ENCODE data around the gene DST.

The DST gene

DNA sequence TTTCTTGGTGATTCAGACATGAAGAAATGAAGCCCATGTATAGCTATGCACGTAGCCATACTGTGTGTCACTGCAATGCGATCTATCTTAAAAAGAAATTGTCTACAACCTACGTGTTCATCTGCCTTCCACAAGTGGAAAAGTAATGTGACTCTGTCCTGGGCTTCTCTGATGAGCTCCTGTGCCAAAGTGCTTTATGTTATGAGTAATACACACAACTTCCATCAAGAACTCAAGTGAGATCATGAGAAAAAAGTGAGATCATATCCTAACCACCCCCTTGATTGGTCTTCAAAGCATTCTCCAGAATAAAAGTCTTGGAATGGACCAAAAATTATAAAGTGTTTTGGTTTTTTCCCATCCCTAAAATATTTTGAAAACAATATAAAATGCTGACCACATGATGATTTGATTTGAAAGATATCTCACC, 114.3 kb downstream of the DST start:
- TF ChIP-seq, protein P1, sequence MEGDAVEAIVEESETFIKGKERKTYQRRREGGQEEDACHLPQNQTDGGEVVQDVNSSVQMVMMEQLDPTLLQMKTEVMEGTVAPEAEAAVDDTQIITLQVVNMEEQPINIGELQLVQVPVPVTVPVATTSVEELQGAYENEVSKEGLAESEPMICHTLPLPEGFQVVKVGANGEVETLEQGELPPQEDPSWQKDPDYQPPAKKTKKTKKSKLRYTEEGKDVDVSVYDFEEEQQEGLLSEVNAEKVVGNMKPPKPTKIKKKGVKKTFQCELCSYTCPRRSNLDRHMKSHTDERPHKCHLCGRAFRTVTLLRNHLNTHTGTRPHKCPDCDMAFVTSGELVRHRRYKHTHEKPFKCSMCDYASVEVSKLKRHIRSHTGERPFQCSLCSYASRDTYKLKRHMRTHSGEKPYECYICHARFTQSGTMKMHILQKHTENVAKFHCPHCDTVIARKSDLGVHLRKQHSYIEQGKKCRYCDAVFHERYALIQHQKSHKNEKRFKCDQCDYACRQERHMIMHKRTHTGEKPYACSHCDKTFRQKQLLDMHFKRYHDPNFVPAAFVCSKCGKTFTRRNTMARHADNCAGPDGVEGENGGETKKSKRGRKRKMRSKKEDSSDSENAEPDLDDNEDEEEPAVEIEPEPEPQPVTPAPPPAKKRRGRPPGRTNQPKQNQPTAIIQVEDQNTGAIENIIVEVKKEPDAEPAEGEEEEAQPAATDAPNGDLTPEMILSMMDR (IDR thresholded peaks at IDR 0.05; ENCODE audit: insufficient read depth, missing control alignments) = no peak
- DNase-seq (ENCODE audit: insufficient read length, low spot score) (no peak), FAIRE-seq (no peak)

DNA sequence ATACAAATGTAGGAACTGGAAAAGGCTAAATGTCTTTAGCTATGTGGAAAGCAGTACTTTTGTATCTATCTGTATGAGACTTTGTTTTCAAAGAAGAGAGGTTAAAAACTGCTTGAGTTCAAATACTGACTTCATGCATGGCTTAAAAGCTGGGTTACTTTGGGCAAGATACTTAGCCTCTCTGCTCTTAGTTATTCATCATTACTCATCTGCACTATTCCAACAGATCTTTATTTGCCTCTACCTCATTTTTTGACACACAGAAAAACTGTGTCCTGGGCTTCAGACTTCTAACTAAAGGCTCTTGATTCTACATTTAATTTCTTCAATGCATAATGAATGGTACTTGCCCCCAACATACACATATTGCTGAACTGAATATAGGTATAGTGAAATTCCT, 114.8 kb downstream of the DST start:
- no peak for DNase-seq (ENCODE audit: insufficient read length, low spot score)
- no peak for FAIRE-seq
- TF ChIP-seq, protein P1 (IDR thresholded peaks at IDR 0.05; ENCODE audit: insufficient read depth, missing control alignments) = no peak

DNA sequence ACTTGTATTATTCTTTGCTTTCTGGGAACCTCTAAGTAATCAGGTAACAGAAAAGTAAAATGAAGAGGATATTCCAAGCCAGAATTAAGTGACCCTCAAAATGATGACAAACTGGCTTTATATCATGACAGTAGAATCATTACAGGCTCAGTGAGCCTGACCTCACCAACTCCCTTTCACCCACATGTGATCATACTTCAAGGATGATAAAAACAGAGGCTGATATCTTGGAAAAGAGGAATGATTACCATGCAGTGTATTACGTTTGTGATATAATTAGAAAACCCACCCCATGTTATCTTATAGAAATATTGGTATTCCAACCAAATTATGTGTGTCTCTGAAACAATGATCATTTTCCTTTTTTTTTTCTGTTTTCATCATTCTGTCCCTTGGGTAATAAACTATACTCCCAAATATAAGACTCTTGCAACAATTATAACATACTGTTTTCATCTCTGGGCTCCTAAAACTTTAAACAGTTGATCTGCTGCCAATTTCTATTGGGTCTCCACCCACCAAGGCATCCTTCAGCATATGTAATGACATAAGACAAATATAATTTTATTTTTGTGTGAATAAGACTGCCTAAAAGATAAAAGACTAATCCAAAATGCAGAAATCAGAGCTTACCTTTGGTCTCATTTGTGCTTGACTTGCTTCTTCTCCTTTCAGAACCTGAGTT, 115.7 kb downstream of the DST start:
- TF ChIP-seq, protein P1 (IDR thresholded peaks at IDR 0.05; ENCODE audit: insufficient read depth, missing control alignments) = no peak
- no peak for DNase-seq (ENCODE audit: insufficient read length, low spot score)
- no peak for FAIRE-seq

DNA sequence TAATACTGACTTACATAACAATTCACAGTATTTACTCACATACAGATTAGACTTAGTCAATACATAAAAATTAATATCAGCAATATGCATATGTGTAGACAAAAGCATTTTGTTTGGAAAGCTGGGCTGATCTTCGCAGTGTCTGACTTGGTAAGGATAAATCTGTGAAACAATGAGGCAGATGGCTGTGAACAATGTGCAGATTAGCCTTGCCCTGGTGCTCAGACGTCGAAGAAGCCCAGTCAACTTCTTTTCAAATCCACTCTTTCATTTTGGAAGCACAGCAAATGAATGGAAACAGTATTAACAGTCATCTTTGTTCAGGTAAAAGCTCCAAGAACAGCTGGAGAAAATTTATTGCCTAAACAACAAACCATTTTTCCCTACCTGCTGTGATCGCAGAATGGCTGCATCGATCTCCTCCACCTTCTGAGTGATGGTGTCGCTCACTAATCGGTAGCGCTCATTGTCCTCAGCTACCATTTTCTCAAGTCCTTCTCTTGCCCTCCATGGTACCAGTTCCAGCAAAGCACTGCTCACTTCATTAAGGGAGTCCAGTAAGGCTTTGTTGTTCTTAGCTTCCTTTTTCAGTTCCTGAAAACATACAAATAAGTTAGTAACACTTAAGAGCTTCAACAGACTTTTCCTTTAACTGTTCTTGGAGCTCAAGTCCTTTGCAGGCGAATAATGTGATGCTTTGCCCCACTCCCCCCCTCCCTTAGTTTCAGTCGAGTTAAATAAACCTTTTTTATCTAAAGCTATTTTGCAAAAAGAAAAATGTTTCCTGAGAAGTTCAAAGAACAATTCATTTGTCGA, 116.5 kb downstream of the DST start:
- FAIRE-seq (peak; percentile 35), DNase-seq (ENCODE audit: insufficient read length, low spot score) (no peak)
- TF ChIP-seq, protein P1 (IDR thresholded peaks at IDR 0.05; ENCODE audit: insufficient read depth, missing control alignments) = no peak

DNA sequence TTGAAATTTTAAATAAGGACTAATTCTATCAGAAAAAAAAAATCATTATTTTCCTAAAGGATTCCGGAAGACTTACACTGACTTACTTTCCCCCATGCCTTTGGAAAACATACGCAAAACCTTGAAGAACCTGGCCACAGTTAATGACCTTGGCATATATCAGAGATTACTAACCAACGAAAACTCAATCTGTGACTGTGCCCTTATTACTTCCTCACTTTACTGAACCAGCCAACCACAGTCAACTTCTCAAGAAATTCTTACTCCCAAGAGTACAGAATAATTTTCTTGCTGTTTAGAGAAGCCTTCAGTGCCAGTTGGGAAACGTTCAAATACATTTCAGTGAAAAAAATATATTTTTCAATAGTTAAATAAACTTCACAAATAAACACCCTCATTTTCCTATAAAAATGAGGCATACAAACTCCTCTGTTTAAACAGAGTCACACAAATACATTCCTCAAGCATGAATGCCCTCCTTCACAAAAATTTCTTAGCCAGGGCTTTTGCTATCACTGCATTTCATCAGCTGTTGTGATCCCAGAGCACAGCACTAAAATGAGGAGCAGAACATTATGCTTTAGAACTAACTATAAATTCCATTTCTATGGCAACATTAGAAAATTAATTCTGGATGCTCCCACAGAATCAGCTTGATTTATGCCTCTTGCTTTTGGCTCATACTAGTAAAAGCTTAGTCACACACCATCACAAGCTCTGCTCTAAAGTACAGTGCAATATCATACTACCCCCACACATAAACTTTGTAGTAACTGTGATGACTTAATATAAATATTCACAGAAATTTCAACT, 117.6 kb downstream of the DST start:
- TF ChIP-seq, protein P1 (IDR thresholded peaks at IDR 0.05; ENCODE audit: insufficient read depth, missing control alignments) = no peak
- FAIRE-seq (no peak), DNase-seq (ENCODE audit: insufficient read length, low spot score) (no peak)

DNA sequence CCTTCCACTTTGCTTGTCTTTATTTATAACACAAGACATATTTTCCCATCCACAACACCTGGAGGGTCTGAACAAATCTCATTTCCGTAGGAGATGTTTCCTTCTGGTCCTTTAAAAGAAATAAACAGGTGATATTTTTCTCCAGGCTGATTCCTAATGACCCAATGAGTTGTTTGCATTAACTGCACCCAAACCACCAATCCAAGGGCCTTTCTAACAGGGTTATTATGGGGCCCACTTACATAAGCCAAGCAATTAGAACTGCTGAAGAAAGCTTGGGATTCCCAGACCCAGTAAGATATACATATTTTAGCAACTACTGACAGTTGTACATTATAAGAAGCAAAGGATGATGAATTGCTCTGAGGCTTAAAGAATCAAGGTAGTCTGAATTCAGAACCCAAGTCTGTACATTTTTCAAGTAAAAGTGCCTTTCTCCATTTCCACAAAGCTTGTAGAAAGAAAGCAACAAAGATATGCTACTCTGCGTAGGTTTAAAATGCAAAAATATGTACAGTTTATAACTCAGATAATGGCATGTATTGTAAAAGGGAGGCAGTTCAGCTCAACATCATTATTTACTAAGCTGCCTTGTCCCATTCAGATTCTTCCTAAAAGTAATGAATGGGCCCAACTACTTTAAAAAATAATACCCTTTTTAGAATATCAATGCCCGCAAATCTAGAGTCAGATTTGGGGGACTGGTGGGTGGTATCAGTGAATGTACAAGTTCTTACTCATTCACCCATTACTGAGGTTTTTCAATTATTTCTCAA, 120.0 kb downstream of the DST start:
- no peak for DNase-seq (ENCODE audit: insufficient read length, low spot score)
- FAIRE-seq = no peak
- TF ChIP-seq, protein P1 (IDR thresholded peaks at IDR 0.05; ENCODE audit: insufficient read depth, missing control alignments) = no peak

Measured in D721Med (cell line).